Amygdala (tissue), 56 donors: ENCODE results near the gene WSB1.
"Not testable (repeated sequence)": the region's sequence is repeated elsewhere in the genome, so short reads cannot be mapped to it uniquely, and the experiment has no call there.

ENCODE experiments used
- DNase-seq, 56 donors: peaks; one replicate each; lab custom pipeline; 2025; lab: John Stamatoyannopoulos, UW

Gene WSB1, protein sequence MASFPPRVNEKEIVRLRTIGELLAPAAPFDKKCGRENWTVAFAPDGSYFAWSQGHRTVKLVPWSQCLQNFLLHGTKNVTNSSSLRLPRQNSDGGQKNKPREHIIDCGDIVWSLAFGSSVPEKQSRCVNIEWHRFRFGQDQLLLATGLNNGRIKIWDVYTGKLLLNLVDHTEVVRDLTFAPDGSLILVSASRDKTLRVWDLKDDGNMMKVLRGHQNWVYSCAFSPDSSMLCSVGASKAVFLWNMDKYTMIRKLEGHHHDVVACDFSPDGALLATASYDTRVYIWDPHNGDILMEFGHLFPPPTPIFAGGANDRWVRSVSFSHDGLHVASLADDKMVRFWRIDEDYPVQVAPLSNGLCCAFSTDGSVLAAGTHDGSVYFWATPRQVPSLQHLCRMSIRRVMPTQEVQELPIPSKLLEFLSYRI

DNA sequence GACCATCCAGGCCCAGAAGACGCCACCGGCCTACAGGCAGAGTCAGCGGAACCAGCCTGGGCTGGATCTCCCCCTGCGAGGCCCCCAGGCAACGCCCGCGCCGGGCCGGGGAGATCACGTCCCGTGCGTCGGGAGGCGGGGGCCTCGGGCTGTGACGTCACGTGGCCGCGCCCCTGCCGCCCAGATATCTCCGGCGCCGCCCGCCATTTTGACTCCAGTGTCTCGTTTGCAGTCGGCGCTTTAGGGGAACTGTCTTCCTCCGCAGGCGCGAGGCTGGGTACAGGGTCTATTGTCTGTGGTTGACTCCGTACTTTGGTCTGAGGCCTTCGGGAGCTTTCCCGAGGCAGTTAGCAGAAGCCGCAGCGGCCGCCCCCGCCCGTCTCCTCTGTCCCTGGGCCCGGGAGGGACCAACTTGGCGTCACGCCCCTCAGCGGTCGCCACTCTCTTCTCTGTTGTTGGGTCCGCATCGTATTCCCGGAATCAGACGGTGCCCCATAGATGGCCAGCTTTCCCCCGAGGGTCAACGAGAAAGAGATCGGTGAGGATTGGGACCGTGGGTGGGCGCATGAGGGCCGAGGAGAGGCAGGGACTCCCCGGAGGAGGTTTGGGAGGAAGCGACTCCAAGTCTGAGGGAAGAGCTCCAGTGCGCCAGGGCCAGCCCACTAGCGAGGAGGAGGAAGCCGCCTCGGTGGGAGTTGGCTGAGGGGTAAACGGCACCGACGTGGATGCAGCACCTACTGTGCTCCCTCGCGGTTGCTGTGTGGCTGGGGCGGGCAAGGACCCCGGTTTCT, at the start of gene WSB1:
Gene WSB1 (plus strand): TSS at position 217 of the 791 bp plus-strand sequence. CDS start 282 bp downstream, at position 499.
- DNase-seq, result peak; percentile 66 to 96 (median 86)

- peak in 11 of 56 donors; percentile 16 to 56 (median 30) for DNase-seq
Measured at GRCh38 chr17:27244491-27245223, 49.3 kb upstream of the WSB1 start.

DNA sequence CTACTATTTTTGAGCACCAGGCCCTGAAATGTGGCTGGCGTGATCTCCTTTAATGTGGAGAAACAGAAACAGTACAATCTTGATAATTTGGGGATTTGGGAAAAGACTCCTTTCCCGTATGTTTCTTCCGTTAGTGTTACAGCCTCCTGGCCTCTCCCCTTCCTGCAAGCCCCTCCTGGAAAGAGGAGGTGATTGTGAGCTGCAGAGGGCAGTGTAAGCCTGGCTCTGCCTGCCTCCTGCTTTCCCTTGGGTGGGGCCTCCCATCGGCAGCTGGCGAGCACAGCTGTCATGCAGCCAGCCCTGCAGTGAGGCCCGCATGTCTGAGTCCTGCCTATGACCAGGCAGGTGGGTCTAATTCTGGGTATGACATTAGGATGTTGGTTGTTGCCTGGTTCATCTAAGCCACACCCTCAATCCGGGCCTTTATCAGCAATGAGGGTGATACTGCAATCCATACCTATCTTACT, 48.7 kb upstream of the WSB1 start:
- DNase-seq, result peak in 55 of 56 donors; percentile 12 to 88 (median 66)

DNA sequence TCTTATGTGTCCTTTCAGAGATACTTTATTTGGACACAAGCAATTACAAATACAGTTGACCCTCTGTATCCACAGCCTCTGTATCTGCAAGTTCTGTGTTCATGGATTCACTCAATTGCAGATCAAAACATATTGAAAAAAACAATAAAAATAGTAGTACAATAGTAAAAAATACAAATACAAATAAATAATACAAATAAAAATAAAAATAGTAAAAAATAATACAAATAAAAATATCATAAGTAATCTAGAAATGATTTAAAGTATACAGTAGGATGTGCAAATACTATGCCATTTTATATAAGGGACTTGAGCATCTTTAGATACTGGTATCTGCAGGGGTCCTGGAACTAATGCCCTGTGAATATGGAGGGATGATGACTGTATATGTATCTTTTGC, 47.4 kb upstream of the WSB1 start:
- no peak for DNase-seq

DNA sequence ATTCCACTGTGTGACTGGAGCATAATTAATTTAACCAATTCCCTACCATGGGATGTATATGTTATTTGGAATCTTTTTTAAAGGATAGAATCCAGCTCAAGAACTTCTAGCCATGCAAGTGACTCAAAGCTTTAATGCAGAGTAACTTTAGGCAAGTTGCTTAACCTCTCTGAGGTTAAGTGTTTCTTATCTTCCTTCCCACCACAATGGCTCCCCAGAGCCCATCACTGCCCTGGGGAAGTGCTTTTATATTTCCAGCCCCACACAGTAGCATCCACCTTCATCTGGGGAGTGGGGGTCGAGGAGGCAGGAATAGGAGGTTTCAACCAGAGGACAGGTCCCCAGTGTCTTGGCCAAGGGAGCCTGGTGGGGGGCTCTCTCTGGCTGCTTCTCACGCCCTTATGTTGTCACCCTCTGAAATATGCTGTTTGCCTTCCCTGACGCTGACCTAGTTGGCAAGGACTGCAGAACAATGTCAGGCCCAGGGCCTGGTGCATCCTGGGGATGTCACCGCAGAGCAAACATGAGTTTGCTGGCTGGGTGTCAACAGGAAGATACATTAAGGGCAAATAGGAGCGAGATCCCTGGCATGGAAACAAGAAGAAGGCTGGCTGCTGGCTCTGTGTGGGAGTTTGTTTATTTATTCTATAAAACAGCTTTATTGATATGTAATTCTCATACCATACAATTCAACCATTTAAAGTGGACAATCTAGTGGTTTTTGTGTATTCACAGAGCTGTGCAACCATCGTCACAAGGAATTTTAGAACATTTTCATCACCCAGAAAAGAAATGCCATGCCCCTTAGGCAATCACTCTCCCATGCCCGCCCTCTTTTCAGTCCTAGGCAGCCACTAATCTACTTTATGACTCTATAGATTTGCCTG, 46.6 kb upstream of the WSB1 start:
- peak in 16 of 56 donors; percentile 6 to 58 (median 16) for DNase-seq

GRCh38 chr17:27247958-27248342, 46.0 kb upstream of the WSB1 start:
- DNase-seq, result no peak

DNA sequence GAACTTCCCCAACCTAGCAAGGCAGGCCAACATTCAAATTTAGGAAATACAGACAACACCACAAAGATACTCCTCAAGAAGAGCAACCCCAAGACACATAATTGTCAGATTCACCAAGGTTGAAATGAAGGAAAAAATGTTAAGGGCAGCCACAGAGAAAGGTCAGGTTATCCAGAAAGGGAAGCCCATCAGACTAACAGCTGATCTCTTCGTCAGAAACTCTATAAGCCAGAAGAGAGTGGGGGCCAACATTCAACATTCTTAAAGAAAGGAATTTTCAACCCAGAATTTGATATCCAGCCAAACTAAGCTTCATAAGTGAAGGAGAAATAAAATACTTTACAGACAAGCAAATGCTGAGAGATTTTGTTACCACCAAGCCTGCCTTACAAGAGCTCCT, 43.1 kb upstream of the WSB1 start:
- not testable (repeated sequence) for DNase-seq

GRCh38 chr17:27254802-27255201, 39.1 kb upstream of the WSB1 start:
- DNase-seq, result not testable (repeated sequence)

- DNase-seq, result no peak
Measured at GRCh38 chr17:27256225-27257030, 37.5 kb upstream of the WSB1 start.

DNA sequence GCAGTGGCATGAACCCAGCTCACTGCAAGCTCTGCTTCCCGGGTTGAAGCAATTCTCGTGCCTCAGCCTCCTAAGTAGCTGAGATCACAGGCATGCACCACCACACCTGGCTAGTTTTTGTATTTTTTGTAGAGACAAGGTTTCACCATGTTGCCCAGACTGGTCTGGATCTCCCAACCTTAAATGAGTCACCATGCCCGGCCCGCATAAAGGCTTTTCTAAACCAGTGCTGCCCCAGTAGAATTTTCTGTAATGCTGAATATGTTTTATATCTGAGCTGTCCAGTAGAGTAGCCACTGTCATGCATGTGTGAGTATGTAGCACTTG, 36.9 kb upstream of the WSB1 start:
- DNase-seq, result no peak

DNA sequence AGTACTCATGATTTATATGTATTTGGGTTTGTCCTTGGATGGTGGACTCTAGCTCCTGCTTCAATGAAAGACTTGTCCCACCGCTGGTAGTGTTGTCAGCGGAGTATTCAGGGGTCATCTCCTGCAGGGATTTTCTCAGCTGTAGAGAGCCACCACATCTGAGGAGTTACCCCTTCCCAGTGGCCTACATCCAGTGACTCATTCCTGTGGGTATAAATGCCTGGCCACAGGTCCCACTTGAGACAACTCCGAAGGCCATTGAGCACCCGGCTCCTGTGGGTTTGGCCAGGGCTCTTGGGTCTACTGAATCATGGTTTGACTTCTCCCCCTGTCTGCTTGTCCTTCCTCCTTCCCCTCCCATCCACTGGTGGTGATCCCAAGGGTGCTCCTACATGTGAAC, 34.6 kb upstream of the WSB1 start:
- DNase-seq, result no peak

- DNase-seq, result no peak
Measured at GRCh38 chr17:27263386-27263785, 30.5 kb upstream of the WSB1 start.

DNA sequence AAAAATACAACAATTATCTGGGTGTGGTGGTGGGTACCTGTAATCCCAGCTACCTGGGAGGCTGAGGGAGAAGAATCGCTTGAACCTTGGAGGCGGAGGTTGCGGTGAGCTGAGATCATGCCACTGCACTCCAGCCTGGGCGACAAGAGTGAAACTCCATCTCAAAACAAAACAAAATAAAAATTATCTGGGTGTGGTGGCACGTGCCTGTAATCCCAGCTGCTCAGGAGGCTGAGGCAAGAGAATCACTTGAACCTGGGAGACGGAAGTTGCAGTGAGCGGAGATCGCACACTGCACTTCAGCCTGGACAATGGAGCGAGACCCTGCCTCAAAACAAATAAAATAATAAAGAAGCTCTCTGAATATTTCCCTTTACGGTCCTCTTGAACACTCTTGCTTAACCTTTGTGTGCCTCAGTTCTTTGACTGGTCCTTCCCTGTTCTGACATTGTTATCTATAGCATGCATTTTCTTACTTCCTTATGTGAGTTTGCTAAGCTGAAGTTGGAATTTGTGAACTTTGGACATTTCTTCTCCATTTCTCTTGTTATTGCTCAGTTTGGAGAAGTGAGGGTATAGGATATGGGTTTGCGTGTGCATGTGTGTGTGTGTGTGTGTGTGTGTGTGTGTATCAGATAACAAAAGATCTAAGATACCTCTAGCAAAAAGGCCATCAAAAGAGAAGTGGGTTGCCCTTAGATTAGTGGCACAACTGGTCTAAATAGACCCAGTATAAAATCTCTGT, 29.7 kb upstream of the WSB1 start:
- no peak for DNase-seq

- DNase-seq, result no peak
Measured at GRCh38 chr17:27265333-27265732, 28.6 kb upstream of the WSB1 start.

DNA sequence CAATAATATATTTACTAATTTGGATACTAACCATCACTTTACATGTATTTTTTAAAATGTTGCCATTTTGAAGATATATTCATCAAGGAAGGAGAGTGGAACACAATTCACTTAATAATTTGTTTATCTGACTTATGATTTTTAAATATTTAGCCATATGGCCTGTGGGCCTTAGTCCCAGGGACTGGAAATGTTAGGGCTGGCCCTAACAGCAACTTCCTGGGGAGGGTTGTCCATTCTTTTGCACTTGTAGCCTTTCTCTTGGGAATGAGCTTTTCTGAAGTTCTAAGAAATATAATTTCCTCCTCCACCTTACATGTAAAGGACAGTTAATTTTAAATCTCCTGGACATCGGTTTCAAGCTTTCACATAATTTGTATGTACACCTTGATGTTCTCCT, 27.7 kb upstream of the WSB1 start:
- no peak for DNase-seq

- DNase-seq, result no peak
Measured at GRCh38 chr17:27268394-27269085, 25.4 kb upstream of the WSB1 start.

DNA sequence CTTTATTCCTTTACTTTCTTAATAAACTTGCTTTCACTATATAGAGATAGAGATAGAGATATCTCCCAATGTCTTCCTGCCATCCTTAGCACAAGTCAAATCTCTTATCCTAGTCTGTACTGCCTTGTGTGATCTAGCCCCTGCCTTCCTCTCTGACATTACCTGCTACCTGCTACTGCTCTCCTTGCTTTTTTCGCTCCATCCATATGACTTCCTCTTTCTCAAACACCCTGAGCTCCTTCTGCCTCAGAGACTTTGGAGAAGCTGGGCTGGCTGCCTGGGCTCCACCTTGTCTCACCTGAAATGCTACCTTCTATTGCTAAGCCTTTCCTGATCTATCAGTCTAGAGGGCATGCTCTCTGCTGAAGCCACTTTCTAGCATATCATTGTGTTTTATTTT, 24.7 kb upstream of the WSB1 start:
- no peak for DNase-seq

DNA sequence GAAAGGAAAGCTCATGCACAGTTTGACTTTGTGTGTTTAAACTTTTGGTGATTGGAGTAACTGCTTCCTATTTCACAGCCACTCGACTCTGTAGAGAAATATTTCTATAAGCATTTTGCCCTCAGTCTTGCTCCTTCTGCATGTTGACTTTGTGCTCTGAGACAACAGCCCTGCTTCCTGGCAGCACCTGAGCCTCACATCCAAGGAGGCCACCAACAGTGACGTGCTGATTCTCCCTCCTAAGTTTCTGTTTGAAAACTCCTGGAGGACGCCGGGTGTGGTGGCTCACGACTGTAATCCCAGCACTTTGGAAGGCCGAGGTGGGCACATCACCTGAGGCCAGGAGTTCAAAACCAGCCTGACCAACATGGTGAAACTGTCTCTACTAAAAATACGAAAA, 23.9 kb upstream of the WSB1 start:
- DNase-seq, result no peak
